HFFc6 (cell line): ENCODE data around the gene ZIC1. TPM values are rescaled to one million over a fixed set of nuclear protein-coding genes. Genes with fewer than 3 reads are reported as not detected.

Source experiments
- DNase-seq: peaks from one replicate; pipeline ENCODE4 v3.0.0-alpha.2; 2018
- H3K27ac Mint-ChIP-seq: 2 replicates; pipeline ENCODE4 v1.8.0; 2020; ENCODE audit warnings: mild to moderate bottlenecking, mixed read lengths
- H3K27me3 Mint-ChIP-seq: 2 replicates; pipeline ENCODE4 v1.8.0; 2021; ENCODE audit warnings: mild to moderate bottlenecking, moderate library complexity, mixed read lengths; ENCODE audit not compliant: insufficient read depth
- H3K36me3 Mint-ChIP-seq: 2 replicates; pipeline ENCODE4 v1.8.0; 2021; ENCODE audit warnings: low read depth, mixed read lengths
- H3K4me1 Mint-ChIP-seq: 2 replicates; pipeline ENCODE4 v1.8.0; 2020; ENCODE audit warnings: low read depth, mixed read lengths
- H3K4me3 Mint-ChIP-seq: 2 replicates; pipeline ENCODE4 v1.8.0; 2020; ENCODE audit warnings: mild to moderate bottlenecking, moderate library complexity, mixed read lengths
- H3K9me3 Mint-ChIP-seq: 2 replicates; pipeline ENCODE4 v1.8.0; 2020; ENCODE audit warnings: mild to moderate bottlenecking, mixed read lengths
- CTCF ChIP-seq: fragments of 200-600 bp; sonication (generic); IDR thresholded peaks from 2 replicates; pipeline ENCODE4 v1.5.0; 2021; ENCODE audit warnings: antibody characterized with exemption, mild to moderate bottlenecking
- long read RNA-seq: library from polyadenylated mRNA; unstranded; transcript quantifications from one replicate; pipeline ENCODE4 v2.0.0, GENCODE V29; 2019
- total RNA-seq, 6 experiments: library from RNA; stranded (reverse); fragmentation: NEBNext Ultra II Directional; extraction: Animal tissue kit (Norgen Biotek cat#: 25700); gene quantifications; 2 replicates in 1 of 6; 3 replicates in 5 of 6; pipeline ENCODE4 v1.2.3, GENCODE V29; 2021

The ZIC1 gene
- 1 to 10 TPM in 1 of 6 experiments, under 1 TPM in 5; 0.43 to 1.0 (median 0.57) TPM for total RNA-seq
- long read RNA-seq = 0 reads

- Mint-ChIP-seq H3K4me1 (peaks cover 53% of the 10 kb centered on the region), H3K27me3 (peaks cover 74% of the 10 kb centered on the region), H3K4me3 (peak within 1 kb of the TSS; percentile 76), H3K9me3 (peaks cover 19% of the 10 kb centered on the region; the same call in 1 of the 2 replicates), H3K36me3 (peaks cover 21% of the 10 kb centered on the region), H3K27ac (no peak within 1 kb of the TSS)
- DNase-seq = no peak
- TF ChIP-seq CTCF = no peak
These were observed at the start of gene ZIC1 for GRCh38 chr3:147409143-147410115. Gene ZIC1 (plus strand): TSS chr3:147409365. CDS start chr3:147410113, 748 bp downstream.

GRCh38 chr3:147360051-147360439, 49.1 kb upstream of the ZIC1 start:
- no peak overlapping the region for H3K27ac Mint-ChIP-seq
- peaks cover 67% of the 10 kb centered on the region for H3K27me3 Mint-ChIP-seq
- H3K9me3 Mint-ChIP-seq = 0 out of 2 replicates have a peak, but pooled peaks cover 7% of the 10 kb centered on the region
- H3K4me3 Mint-ChIP-seq = no peak overlapping the region
- no peak for TF ChIP-seq CTCF
- peaks cover 9% of the 10 kb centered on the region for H3K4me1 Mint-ChIP-seq
- H3K36me3 Mint-ChIP-seq = peaks cover 16% of the 10 kb centered on the region
- no peak for DNase-seq

- H3K9me3 Mint-ChIP-seq = 0 out of 2 replicates have a peak, but pooled peaks cover 7% of the 10 kb centered on the region
- H3K27ac Mint-ChIP-seq = no peak overlapping the region
- H3K27me3 Mint-ChIP-seq = peaks cover 68% of the 10 kb centered on the region
- H3K4me3 Mint-ChIP-seq = no peak overlapping the region; the same call in 1 of the 2 replicates
- peaks cover 16% of the 10 kb centered on the region for H3K36me3 Mint-ChIP-seq
- no peak for DNase-seq
- peaks cover 4% of the 10 kb centered on the region; the same call in 1 of the 2 replicates for H3K4me1 Mint-ChIP-seq
- no peak for TF ChIP-seq CTCF
These were observed 48.3 kb upstream of the ZIC1 start for GRCh38 chr3:147360646-147361453.

- Mint-ChIP-seq H3K27me3 (peaks cover 60% of the 10 kb centered on the region), H3K4me3 (no peak overlapping the region; the same call in 1 of the 2 replicates), H3K4me1 (no peaks in the 10 kb centered on the region; the same call in 1 of the 2 replicates), H3K36me3 (peaks cover 9% of the 10 kb centered on the region), H3K9me3 (0 out of 2 replicates have a peak, but pooled peaks cover 7% of the 10 kb centered on the region), H3K27ac (no peak overlapping the region)
- DNase-seq = no peak
- peak; percentile 86 for TF ChIP-seq CTCF
These were observed 47.4 kb upstream of the ZIC1 start for GRCh38 chr3:147361454-147362420.
